G401.6 (cell line): ENCODE results near the gene HCN1.

ENCODE experiments used
- FAIRE-seq: peaks from 2 replicates; lab custom pipeline; 2012; peaks lifted over from hg19 to GRCh38; lab: Jason Lieb, UNC

HCN1 gene

GRCh38 chr5:45696206-45696836, at the start of gene HCN1:
TSS of gene HCN1 (minus strand) at chr5:45696380.
- FAIRE-seq, result no peak

- FAIRE-seq, result no peak
Observed at GRCh38 chr5:45741110-45741509, 44.9 kb upstream of the HCN1 start.

GRCh38 chr5:45737153-45737552, 41.0 kb upstream of the HCN1 start:
- FAIRE-seq, result no peak

GRCh38 chr5:45725537-45725936, 29.4 kb upstream of the HCN1 start:
- no peak for FAIRE-seq

- FAIRE-seq, result no peak
Observed at GRCh38 chr5:45697201-45697600, 1.0 kb upstream of the HCN1 start.

- FAIRE-seq, result no peak
Observed at GRCh38 chr5:45695804-45696156, 400 bp downstream of the HCN1 start.

GRCh38 chr5:45694971-45695803, 993 bp downstream of the HCN1 start:
- no peak for FAIRE-seq

- FAIRE-seq, result no peak
Observed at GRCh38 chr5:45694255-45694814, 1.8 kb downstream of the HCN1 start.

- no peak for FAIRE-seq
Observed at GRCh38 chr5:45692481-45692880, 3.7 kb downstream of the HCN1 start.

GRCh38 chr5:45691656-45692055, 4.5 kb downstream of the HCN1 start:
- no peak for FAIRE-seq

- FAIRE-seq, result no peak
Observed at GRCh38 chr5:45687701-45688100, 8.5 kb downstream of the HCN1 start.

- FAIRE-seq, result no peak
Observed at GRCh38 chr5:45686620-45687019, 9.6 kb downstream of the HCN1 start.

- FAIRE-seq, result no peak
Observed at GRCh38 chr5:45684118-45684517, 12.1 kb downstream of the HCN1 start.

- FAIRE-seq, result no peak
Observed at GRCh38 chr5:45680950-45681349, 15.2 kb downstream of the HCN1 start.

- FAIRE-seq, result no peak
Observed at GRCh38 chr5:45677524-45677923, 18.7 kb downstream of the HCN1 start.

GRCh38 chr5:45672271-45672670, 23.9 kb downstream of the HCN1 start:
- FAIRE-seq, result no peak

- FAIRE-seq, result no peak
Observed at GRCh38 chr5:45648744-45649143, 47.4 kb downstream of the HCN1 start.

- no peak for FAIRE-seq
Observed at GRCh38 chr5:45643056-45643455, 53.1 kb downstream of the HCN1 start.

GRCh38 chr5:45642370-45642769, 53.8 kb downstream of the HCN1 start:
- FAIRE-seq, result no peak

- FAIRE-seq, result no peak
Observed at GRCh38 chr5:45639040-45639439, 57.1 kb downstream of the HCN1 start.

- FAIRE-seq, result no peak
Observed at GRCh38 chr5:45627076-45627656, 69.0 kb downstream of the HCN1 start.

- FAIRE-seq, result no peak
Observed at GRCh38 chr5:45623832-45624231, 72.3 kb downstream of the HCN1 start.

- FAIRE-seq, result no peak
Observed at GRCh38 chr5:45622365-45622764, 73.8 kb downstream of the HCN1 start.
